GM23248 (cell line): ENCODE results near the gene NIPBL.

Experiments used
- EZH2 ChIP-seq: fragments of 200-600 bp; sonication (generic); IDR thresholded peaks from 2 replicates; pipeline ENCODE4 v1.6.1; 2018; ENCODE audit warnings: antibody characterized with exemption, mild to moderate bottlenecking; ENCODE audit not compliant: insufficient read depth, poor library complexity, severe bottlenecking
- EZH2phosphoT487 ChIP-seq: fragments of 200-600 bp; sonication (generic); IDR thresholded peaks from 2 replicates; pipeline ENCODE4 v1.6.1; 2018; ENCODE audit warnings: antibody characterized with exemption, moderate library complexity, mild to moderate bottlenecking, low read depth; ENCODE audit not compliant: insufficient read depth

- TF ChIP-seq EZH2phosphoT487 = no peak
- TF ChIP-seq EZH2 = no peak
Observed at GRCh38 chr5:37110135-37110534, 233.6 kb downstream of the NIPBL start.
